Hepatocyte (in vitro differentiated cells): ENCODE measurements around the gene ENOSF1. TPM values are rescaled to one million over a fixed set of nuclear protein-coding genes. Genes with fewer than 3 reads are reported as not detected.

Experiments
- DNase-seq: peaks from one replicate; pipeline ENCODE4 v3.0.0-alpha.2; 2016; ENCODE audit warnings: low spot score
- H2AFZ ChIP-seq: fragments of 200-600 bp; sonication (generic); 2 replicates; pipeline ENCODE4 v1.6.0; 2016; ENCODE audit warnings: antibody characterized with exemption, mild to moderate bottlenecking
- H3K27ac ChIP-seq: fragments of 200-600 bp; sonication (generic); 2 replicates; pipeline ENCODE4 v1.5.1; 2016; ENCODE audit warnings: mild to moderate bottlenecking
- H3K27me3 ChIP-seq: fragments of 200-600 bp; sonication (generic); 2 replicates; pipeline ENCODE4 v1.6.1; 2016
- H3K36me3 ChIP-seq: fragments of 200-600 bp; sonication (generic); replicated peaks from 2 replicates; pipeline ENCODE4 v1.5.1; 2016; ENCODE audit warnings: low read depth; ENCODE audit not compliant: insufficient read depth
- H3K4me1 ChIP-seq: fragments of 200-600 bp; sonication (generic); 2 replicates; pipeline ENCODE4 v1.5.1; 2016; ENCODE audit warnings: mild to moderate bottlenecking, moderate library complexity; ENCODE audit not compliant: insufficient read depth
- H3K4me2 ChIP-seq: fragments of 200-600 bp; sonication (generic); 2 replicates; pipeline ENCODE4 v1.6.0; 2016
- H3K4me3 ChIP-seq: fragments of 200-600 bp; sonication (generic); 2 replicates; pipeline ENCODE4 v1.5.1; 2016; ENCODE audit warnings: mild to moderate bottlenecking
- H3K79me2 ChIP-seq: fragments of 200-600 bp; sonication (generic); 2 replicates; pipeline ENCODE4 v1.6.0; 2017; ENCODE audit warnings: mild to moderate bottlenecking
- H3K9me2 ChIP-seq: fragments of 200-600 bp; sonication (generic); replicated peaks from 2 replicates; pipeline ENCODE4 v1.6.0; 2017; ENCODE audit warnings: mild to moderate bottlenecking; ENCODE audit not compliant: insufficient read depth
- H3K9me3 ChIP-seq: fragments of 200-600 bp; sonication (generic); 2 replicates; pipeline ENCODE4 v1.5.1; 2016; ENCODE audit warnings: low read depth, mild to moderate bottlenecking
- H4K20me1 ChIP-seq: fragments of 200-600 bp; sonication (generic); 2 replicates; pipeline ENCODE4 v1.6.0; 2016; ENCODE audit warnings: mild to moderate bottlenecking; ENCODE audit not compliant: insufficient read depth, poor library complexity, severe bottlenecking
- CTCF ChIP-seq: fragments of 200-600 bp; sonication (generic); IDR thresholded peaks from 2 replicates; pipeline ENCODE4 v1.5.1; 2016; ENCODE audit warnings: antibody characterized with exemption, mild to moderate bottlenecking; ENCODE audit not compliant: poor library complexity
- EZH2 ChIP-seq: fragments of 200-600 bp; sonication (generic); IDR thresholded peaks from 2 replicates; pipeline ENCODE4 v1.6.1; 2016; ENCODE audit warnings: antibody characterized with exemption, mild to moderate bottlenecking, borderline replicate concordance
- EZH2phosphoT487 ChIP-seq: fragments of 200-600 bp; sonication (generic); IDR thresholded peaks from one replicate; pipeline ENCODE4 v1.6.1; 2018; ENCODE audit warnings: antibody characterized with exemption, mild to moderate bottlenecking, low read depth, moderate library complexity; ENCODE audit not compliant: unreplicated experiment, severe bottlenecking
- WGBS: methylation state at CpG from one replicate; pipeline ENCODE4 v1.1.6; 2016; ENCODE audit warnings: low lambda C conversion rate; ENCODE audit errors: missing lambda C conversion rate; 5-methylcytosine and 5-hydroxymethylcytosine counted together
- polyA plus RNA-seq: library from polyadenylated mRNA; unstranded; fragments of >200 nt; fragmentation: Nextera tagmentation; extraction: Ambion mirVana; gene quantifications from 2 replicates; pipeline ENCODE4 v1.2.1, GENCODE V29; 2016
- total RNA-seq: library from RNA; depleted of rRNA; stranded (reverse); fragments of >200 nt; gene quantifications from 2 replicates; pipeline ENCODE4 v1.2.3, GENCODE V29; 2014

ENOSF1 gene
- total and polyA plus RNA-seq, 2 experiments from 2014 or later, result 41.6 to 44.5 TPM

GRCh38 chr18:711310-711656 is 1.1 kb downstream of the ENOSF1 start:
- Histone ChIP-seq H3K4me1 (peaks cover 13% of the 10 kb centered on the region), H3K36me3 (no peaks in the 10 kb centered on the region), H2AFZ (peak overlapping the region; percentile 92), H3K27me3 (no peaks in the 10 kb centered on the region), H3K27ac (peak overlapping the region; percentile 83), H3K9me3 (no peaks in the 10 kb centered on the region), H3K79me2 (peaks cover 45% of the 10 kb centered on the region), H3K4me2 (peak overlapping the region; percentile 83), H3K9me2 (no peaks in the 10 kb centered on the region), H3K4me3 (peak overlapping the region; percentile 68), H4K20me1 (peaks cover 3% of the 10 kb centered on the region)
- no peak for TF ChIP-seq EZH2
- WGBS, result 22% methylated on average over 8 of the region's 8 CpGs
- DNase-seq, result no peak

GRCh38 chr18:710418-711300 is 1.8 kb downstream of the ENOSF1 start:
- H3K9me3 ChIP-seq, result no peaks in the 10 kb centered on the region
- H3K4me1 ChIP-seq, result peaks cover 13% of the 10 kb centered on the region
- H3K36me3 ChIP-seq, result no peaks in the 10 kb centered on the region
- peaks cover 3% of the 10 kb centered on the region for H4K20me1 ChIP-seq
- no peaks in the 10 kb centered on the region for H3K27me3 ChIP-seq
- TF ChIP-seq EZH2 (no peak), EZH2phosphoT487 (no peak), CTCF (no peak)
- H3K27ac ChIP-seq, result peak overlapping the region; percentile 83
- no peaks in the 10 kb centered on the region for H3K9me2 ChIP-seq
- 82% methylated on average over 3 of the region's 3 CpGs for WGBS
- peak overlapping the region; percentile 68 for H3K4me3 ChIP-seq
- DNase-seq, result no peak
- H2AFZ ChIP-seq, result no peak overlapping the region
- H3K79me2 ChIP-seq, result peaks cover 50% of the 10 kb centered on the region
- peak overlapping the region; percentile 83 for H3K4me2 ChIP-seq

DNA sequence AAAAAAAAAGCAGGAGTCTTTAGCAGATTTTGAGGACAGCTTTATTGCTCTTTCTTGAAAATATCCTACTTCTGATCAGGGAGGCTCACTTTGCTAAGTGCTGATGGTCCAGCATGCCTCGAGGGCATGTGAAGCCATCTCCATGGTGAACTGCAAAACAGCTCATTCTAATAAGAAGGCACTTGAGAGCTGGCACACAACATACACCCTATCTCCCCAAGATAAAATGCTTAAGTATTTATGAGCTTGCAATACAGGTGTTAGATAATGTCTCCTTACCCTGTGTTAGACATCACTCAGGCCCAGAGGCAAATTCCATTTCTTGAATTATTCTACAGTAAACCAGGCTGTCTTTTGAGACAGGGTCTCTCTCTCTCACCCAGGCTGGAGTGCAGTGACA is 2.7 kb downstream of the ENOSF1 start:
- H3K27ac ChIP-seq, result peak overlapping the region; percentile 42

More for the DNA sequence above, 2.7 kb downstream of the ENOSF1 start:
- Histone ChIP-seq H3K9me3 (no peaks in the 10 kb centered on the region), H2AFZ (no peak overlapping the region), H3K9me2 (no peaks in the 10 kb centered on the region), H3K36me3 (no peaks in the 10 kb centered on the region), H3K27me3 (no peaks in the 10 kb centered on the region), H3K4me2 (peak overlapping the region; percentile 83), H3K4me1 (peaks cover 13% of the 10 kb centered on the region), H4K20me1 (peaks cover 3% of the 10 kb centered on the region), H3K4me3 (no peak overlapping the region), H3K79me2 (peaks cover 58% of the 10 kb centered on the region)
- no peak for DNase-seq
- TF ChIP-seq EZH2 (no peak), CTCF (no peak), EZH2phosphoT487 (no peak)
- WGBS, result 67% methylated on average over 1 of the region's 1 CpG
